ENCODE results near the gene EPB41. TPM values are rescaled to one million over a fixed set of nuclear protein-coding genes. Genes with fewer than 3 reads are reported as not detected.
"Not testable (repeated sequence)": the region's sequence is repeated elsewhere in the genome, so short reads cannot be mapped to it uniquely, and the experiment has no call there.

EPB41 gene
- total RNA-seq, 3 donors from 2014 or later, result 45.8 to 82.2 (median 76.3) TPM

GRCh38 chr1:29084196-29084521, 169.8 kb downstream of the EPB41 start:
- no peak for TF ChIP-seq CTCF (IDR thresholded peaks at IDR 0.05)
- Histone ChIP-seq H3K36me3 (ENCODE audit: low read depth) (no peaks in the 10 kb centered on the region), H3K4me3 (no peak overlapping the region), H3K9me3 (no peaks in the 10 kb centered on the region), H3K4me1 (ENCODE audit: low read depth) (no peaks in the 10 kb centered on the region)
- no peak for ATAC-seq
- DNase-seq, result no peak
- intact Hi-C loops (cut with DNase I, micrococcal nuclease), result no loop called here

GRCh38 chr1:29090937-29091618, 176.7 kb downstream of the EPB41 start:
- Histone ChIP-seq H3K4me3 (no peak overlapping the region), H3K4me1 (ENCODE audit: low read depth) (no peaks in the 10 kb centered on the region), H3K9me3 (no peaks in the 10 kb centered on the region), H3K36me3 (ENCODE audit: low read depth) (no peaks in the 10 kb centered on the region)
- intact Hi-C loops (cut with DNase I, micrococcal nuclease), result no loop called here
- no peak for ATAC-seq
- TF ChIP-seq CTCF (IDR thresholded peaks at IDR 0.05), result no peak
- no peak for DNase-seq

GRCh38 chr1:29092704-29093103, 178.3 kb downstream of the EPB41 start:
- ATAC-seq; H3K9me3 ChIP-seq; H3K36me3 ChIP-seq (ENCODE audit: low read depth); H3K4me3 ChIP-seq; H3K4me1 ChIP-seq (ENCODE audit: low read depth); DNase-seq; intact Hi-C loops (cut with DNase I, micrococcal nuclease): not testable (repeated sequence)

GRCh38 chr1:29094433-29094832, 180.1 kb downstream of the EPB41 start:
- DNase-seq (no peak), ATAC-seq (no peak)
- no peaks in the 10 kb centered on the region for H3K36me3 ChIP-seq (ENCODE audit: low read depth)
- intact Hi-C loops (cut with DNase I, micrococcal nuclease), result no loop called here
- TF ChIP-seq CTCF (IDR thresholded peaks at IDR 0.05), result no peak
- no peaks in the 10 kb centered on the region for H3K4me1 ChIP-seq (ENCODE audit: low read depth)
- no peaks in the 10 kb centered on the region for H3K9me3 ChIP-seq
- no peak overlapping the region for H3K4me3 ChIP-seq

GRCh38 chr1:29094954-29095353, 180.6 kb downstream of the EPB41 start:
- intact Hi-C loops (cut with DNase I, micrococcal nuclease), result no loop called here
- H3K36me3 ChIP-seq (ENCODE audit: low read depth), result no peaks in the 10 kb centered on the region
- DNase-seq (no peak), ATAC-seq (no peak)
- H3K4me3 ChIP-seq, result no peak overlapping the region
- no peaks in the 10 kb centered on the region for H3K9me3 ChIP-seq
- TF ChIP-seq CTCF (IDR thresholded peaks at IDR 0.05), result no peak
- no peaks in the 10 kb centered on the region for H3K4me1 ChIP-seq (ENCODE audit: low read depth)

- Histone ChIP-seq H3K9me3 (no peaks in the 10 kb centered on the region), H3K4me1 (ENCODE audit: low read depth) (no peaks in the 10 kb centered on the region), H3K4me3 (no peak overlapping the region), H3K36me3 (ENCODE audit: low read depth) (no peaks in the 10 kb centered on the region)
- intact Hi-C loops (cut with DNase I, micrococcal nuclease), result no loop called here
- TF ChIP-seq CTCF (IDR thresholded peaks at IDR 0.05), result no peak
- no peak for DNase-seq
- no peak for ATAC-seq
Observed at GRCh38 chr1:29096231-29096886, 182.0 kb downstream of the EPB41 start.

All from mucosa of descending colon (tissue), 3 donors.